ENCODE measurements around the gene GRK3.

GRCh38 chr22:25627271-25627852 is 62.9 kb downstream of the GRK3 start:
- TF ChIP-seq CTCF (IDR thresholded peaks at IDR 0.05; ENCODE audit: low read length), result no peak
- TF ChIP-seq EZH2 (IDR thresholded peaks at IDR 0.05; ENCODE audit: borderline replicate concordance, low read length), result no peak
